GM21825 (cell line): ENCODE data around the gene INO80.
A peak's percentile ranks its signal among the peaks of the same experiment; 100 is the strongest.
"Not testable (repeated sequence)": the region's sequence is repeated elsewhere in the genome, so short reads cannot be mapped to it uniquely, and the experiment has no call there.

Source experiments
- ATAC-seq: cut with Tn5 transposase; IDR thresholded peaks from one replicate; pipeline ENCODE4 v1.9.1; 2021; ENCODE audit warnings: mild to moderate bottlenecking, moderate library complexity; ENCODE audit not compliant: unreplicated experiment

INO80 gene

GRCh38 chr15:41116116-41116961 lies at the start of gene INO80:
TSS of gene INO80 (minus strand) at chr15:41116280. CDS start at chr15:41096310, 19,970 bp downstream.
- peak; percentile 79 for ATAC-seq

GRCh38 chr15:41161736-41162135 lies 45.7 kb upstream of the INO80 start:
- no peak for ATAC-seq

- no peak for ATAC-seq
These were observed 45.3 kb upstream of the INO80 start for GRCh38 chr15:41161336-41161735.

DNA sequence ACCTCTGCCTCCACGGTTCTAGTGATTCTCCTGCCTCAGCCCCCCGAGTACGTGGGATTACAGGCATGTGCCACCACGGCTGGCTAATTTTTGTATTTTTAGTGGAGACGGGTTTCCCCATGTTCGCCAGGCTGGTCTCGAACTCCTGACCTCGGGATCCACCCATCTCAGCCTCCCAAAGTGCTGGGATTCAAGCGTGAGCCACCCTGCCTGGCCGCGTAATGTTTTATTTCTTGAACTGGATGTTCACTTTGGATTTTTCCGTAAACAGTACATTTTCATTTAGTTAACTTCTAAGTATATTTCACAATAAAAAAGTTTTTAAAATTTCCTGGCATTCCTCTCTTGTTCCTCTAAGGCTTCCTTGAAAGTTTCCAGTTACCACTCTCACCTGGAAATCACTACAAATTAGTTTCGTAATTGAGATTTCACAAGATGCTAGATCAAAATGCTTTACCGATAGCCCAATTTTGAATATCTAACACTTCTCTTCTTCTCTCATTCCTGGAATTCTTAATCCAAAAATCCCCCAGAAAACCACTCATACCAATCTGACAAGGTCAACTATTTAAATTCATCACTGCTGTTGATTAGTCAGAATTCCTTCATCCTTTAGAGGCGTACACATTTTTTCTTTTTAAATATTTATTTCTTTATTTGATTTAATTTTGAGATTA lies 44.7 kb upstream of the INO80 start:
- no peak for ATAC-seq

- ATAC-seq = no peak
These were observed 38.3 kb upstream of the INO80 start for GRCh38 chr15:41154412-41154811.

DNA sequence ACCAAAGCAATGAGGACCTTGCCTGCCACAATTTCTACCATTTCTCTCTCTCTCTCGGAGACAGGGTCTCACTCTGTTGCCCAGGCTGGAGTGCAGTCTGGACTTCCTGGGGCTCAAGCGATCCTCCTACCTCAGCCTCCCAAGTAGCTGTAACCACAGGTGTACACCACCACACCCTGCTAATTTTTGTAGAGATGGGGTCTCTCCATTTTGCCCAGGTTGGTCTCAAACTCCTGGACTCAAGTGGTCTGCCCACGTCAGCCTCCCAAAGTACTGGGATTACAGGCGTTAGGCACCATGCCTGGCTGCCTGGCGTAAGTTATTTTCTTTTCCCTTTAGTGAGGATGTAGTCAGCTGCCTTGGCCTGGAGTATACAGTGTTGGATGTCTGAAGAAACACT lies 37.7 kb upstream of the INO80 start:
- no peak for ATAC-seq

GRCh38 chr15:41151451-41152005 lies 35.4 kb upstream of the INO80 start:
- ATAC-seq = no peak

DNA sequence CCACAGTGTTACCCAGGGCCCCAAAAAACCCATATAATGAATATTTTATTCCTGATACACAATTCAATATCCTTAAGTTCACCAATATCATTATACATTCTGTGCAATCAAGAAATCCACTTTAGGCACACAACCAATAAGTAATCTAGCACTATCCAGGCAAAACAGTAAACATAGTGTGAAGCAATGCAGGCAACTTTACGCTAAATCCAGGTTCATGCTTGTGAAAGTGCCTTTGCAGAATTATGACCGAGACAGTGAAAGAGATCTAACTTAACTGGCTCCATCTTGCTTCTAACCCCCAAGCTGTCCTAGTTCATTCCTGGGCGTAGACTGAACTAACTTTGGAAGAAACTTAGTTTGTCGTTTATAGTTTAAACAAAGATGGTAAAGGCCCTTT lies 34.2 kb upstream of the INO80 start:
- no peak for ATAC-seq

DNA sequence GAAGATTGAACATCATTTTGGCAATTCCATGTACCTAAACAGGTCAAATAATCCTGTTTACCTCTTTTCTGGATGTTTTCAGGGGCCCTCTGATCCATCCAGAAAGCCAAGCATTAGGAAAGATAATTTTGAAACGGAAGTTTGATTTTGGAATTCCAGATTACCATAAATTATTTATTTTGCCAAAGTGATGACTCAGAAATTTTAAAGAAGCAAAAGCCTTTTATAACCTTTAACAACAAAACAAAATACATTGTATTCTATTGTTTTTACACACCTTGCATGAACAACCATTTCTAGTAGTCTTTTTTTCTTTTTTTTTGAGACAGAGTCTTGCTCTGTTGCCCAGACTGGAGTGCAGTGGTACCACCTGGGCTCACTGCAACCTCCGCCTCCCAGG lies 32.0 kb upstream of the INO80 start:
- ATAC-seq = no peak

- ATAC-seq = no peak
These were observed 23.5 kb upstream of the INO80 start for GRCh38 chr15:41139619-41140018.

GRCh38 chr15:41139112-41139511 lies 23.0 kb upstream of the INO80 start:
- ATAC-seq = not testable (repeated sequence)

- ATAC-seq = not testable (repeated sequence)
These were observed 19.5 kb upstream of the INO80 start for GRCh38 chr15:41135580-41135979.

DNA sequence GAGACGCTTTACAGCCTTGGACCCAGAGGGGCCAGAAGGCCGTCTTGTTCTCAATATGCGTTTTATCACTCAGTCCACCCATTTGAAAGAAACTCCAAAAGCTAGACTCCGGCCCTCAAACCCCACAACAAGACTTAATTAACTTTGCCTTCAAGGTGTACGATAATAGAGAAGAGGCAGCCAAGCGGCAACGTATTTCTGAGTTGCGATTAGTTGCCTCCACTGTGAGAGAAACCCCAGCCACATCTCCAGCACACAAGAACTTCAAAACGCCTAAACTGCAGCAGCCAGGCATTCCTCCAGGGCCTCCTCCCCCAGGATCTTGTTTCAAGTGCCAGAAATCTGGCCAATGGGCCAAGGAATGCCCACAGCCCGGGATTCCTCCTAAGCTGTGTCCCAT lies 17.4 kb upstream of the INO80 start:
- no peak for ATAC-seq

- not testable (repeated sequence) for ATAC-seq
These were observed 16.0 kb upstream of the INO80 start for GRCh38 chr15:41132094-41132493.

GRCh38 chr15:41128174-41128902 lies 12.3 kb upstream of the INO80 start:
- ATAC-seq = no peak

DNA sequence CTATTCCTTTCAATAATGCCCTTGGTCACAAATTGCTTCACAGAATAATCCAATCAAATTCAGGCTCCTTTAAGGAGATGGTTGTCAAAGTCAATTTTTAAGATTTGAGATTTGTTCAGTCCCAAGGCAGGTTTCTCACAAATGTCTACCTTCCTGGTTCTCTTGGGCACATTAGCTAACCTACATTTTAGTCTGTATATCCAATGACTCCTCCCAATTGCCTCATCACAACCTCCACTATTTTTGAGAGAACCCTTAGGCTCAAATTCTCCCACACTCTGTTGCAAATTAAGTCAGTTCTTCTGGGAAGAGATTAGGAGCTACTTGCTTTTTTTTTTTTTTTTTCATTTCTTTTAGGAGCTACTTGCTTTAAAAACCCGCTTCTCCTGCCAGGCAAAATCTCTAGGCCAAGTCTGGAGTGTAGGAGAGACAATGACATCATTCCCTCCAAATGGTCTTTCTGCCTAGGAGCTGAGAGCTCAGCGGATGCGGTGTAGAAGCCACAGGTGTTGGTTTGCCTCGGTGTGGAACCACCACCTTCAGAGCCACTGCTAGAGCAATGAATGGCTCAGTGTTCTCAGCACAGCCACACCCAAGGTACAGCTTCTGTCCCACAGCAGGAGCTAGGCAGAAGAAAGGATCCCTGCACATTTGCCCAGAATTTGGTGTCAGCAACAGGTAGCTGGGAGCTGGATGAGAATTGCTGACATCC lies 10.0 kb upstream of the INO80 start:
- no peak for ATAC-seq

DNA sequence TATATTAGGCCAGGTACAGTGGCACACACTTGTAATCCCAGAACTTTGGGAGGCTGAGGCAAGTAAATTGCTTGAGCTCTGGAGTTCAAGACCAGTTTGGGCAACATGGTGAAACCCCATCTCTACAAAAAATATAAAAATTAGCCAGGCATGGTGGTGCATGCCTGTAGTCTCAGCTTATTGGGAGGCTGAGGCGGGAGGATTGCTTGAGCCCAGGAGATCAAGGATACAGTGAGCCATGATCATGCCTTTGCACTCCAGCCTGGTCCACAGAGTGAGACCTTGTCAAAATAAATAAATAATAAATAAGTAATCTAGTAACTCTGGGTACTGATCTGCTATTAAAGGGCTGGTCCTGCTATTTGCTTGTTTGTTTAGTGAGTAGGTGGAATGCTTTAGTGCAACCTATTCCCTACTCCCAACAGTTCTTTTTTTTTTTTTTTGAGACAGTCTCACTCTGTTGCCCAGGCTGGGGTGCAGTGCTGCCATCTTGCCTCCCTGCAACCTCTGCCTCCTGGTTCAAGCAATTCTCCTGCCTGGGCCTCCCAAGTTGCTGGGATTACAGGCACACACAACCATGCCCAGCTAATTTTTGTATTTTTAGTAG lies 9.1 kb upstream of the INO80 start:
- ATAC-seq = no peak

DNA sequence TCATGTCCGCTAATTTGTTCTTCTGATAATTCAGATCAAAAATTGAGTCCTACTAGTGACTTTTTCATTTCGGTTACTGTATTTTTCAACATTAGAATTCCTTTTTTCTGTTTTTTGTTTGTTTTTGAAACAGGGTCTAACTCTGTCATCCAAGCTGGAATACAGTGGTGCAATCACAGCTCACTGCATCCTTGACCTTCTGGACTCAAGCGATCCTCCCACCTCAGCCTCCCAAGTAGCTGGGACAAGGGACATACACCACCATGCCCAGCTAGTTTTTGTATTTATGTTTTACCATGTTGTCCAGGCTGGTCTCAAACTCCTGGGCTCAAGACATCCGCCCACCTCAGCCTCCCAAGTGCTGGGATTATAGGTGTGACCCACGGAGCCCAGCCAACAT lies 8.0 kb upstream of the INO80 start:
- no peak for ATAC-seq

GRCh38 chr15:41122849-41123248 lies 6.8 kb upstream of the INO80 start:
- ATAC-seq = no peak

DNA sequence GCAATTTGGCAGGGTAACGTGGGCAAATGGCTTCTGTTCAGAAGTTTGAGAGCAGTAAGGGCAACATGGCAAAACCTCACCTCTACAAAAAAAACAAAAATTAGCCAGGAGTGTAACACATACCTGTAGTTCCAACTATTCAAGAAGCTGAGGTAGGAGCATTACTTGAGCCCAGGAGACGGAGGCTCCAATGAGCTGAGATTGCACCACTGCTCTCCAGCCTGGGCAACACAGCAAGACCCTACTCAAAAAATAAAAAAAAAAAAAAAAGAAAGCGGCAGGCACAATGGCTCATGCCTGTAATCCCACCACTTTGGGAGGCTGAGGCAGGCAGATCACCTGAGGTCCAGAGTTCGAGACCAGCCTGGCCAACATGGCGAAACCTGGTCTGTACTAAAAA lies 5.9 kb upstream of the INO80 start:
- ATAC-seq = no peak

DNA sequence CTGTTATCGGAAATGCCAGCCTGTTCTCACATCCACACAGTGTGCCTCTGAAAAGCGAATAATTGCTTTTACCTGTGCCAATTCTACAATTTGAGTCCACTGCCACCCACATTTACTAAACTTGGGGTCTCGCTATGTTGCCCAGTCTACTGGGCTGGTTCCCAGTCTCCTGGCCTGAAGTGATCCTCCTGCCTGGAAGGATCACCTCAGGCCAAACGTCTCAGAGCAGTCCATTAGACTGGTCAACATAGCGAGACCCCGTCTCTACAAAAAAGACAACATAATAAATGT lies 827 bp upstream of the INO80 start:
- no peak for ATAC-seq
